T47D (cell line): ENCODE data around the gene WBP1.
A peak's percentile ranks its signal among the peaks of the same experiment; 100 is the strongest.

Source experiments
- DNase-seq, 2 experiments: peaks; one replicate each; pipeline versions ENCODE4 v3.0.0 to v3.0.0-alpha.2; 2011 to 2012; ENCODE audit warnings: low read depth in 1 of 2, low spot score in 1 of 2
- JUND ChIP-seq: IDR thresholded peaks from 2 replicates; pipeline ENCODE4 v1.6.1; 2012; ENCODE audit warnings: low read depth
- in situ Hi-C: cut with HindIII; loops from 2 replicates; pipeline ENCODE4 v1.10.0; 2016; ENCODE audit warnings: low sequenced_read_pairs, low pct_unique_long_range_greater_than_20kb

Gene WBP1

DNA sequence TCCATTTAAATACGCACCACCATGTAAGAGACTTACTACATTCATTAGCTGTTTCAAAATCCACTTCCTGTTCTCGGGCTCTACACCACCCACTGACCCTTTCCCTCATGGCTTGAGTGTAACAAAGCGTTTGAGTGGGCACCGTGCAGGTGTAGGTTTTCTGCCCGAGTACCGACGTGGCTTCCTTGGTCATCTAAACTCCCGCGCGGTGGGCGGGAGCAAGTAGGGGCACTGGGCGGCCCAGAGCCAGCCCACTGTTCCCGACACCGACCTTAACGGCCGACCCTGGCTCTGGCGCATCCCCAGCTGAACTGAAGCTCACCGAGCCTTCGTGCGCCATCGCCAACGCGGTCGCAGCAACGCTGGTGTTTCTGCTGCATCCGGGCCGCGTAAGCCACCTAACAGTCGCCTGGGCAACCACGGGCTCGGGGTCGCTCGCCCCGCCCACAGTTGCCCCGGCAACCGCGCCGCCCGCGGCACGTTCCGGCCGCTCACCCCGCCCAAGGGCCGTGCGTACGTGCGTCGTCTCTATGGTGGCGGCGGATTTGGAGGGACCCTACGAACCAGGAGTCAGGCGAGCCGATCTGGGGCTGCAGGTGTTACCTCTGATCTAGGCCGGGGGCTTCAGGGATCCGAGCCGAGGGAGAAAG, 36.9 kb upstream of the WBP1 start, which contains the start of the genes C2orf81 and WDR54:
TSS of gene C2orf81 (minus strand) at position 399 of the 650 bp plus-strand sequence. CDS start at position 340, 59 bp downstream.
TSS of gene WDR54 (plus strand) at position 510 of the 650 bp plus-strand sequence. CDS start 424 bp downstream, outside the sequence.
- in situ Hi-C loops = no loop called here
- DNase-seq = peak; percentile 76 to 78

DNA sequence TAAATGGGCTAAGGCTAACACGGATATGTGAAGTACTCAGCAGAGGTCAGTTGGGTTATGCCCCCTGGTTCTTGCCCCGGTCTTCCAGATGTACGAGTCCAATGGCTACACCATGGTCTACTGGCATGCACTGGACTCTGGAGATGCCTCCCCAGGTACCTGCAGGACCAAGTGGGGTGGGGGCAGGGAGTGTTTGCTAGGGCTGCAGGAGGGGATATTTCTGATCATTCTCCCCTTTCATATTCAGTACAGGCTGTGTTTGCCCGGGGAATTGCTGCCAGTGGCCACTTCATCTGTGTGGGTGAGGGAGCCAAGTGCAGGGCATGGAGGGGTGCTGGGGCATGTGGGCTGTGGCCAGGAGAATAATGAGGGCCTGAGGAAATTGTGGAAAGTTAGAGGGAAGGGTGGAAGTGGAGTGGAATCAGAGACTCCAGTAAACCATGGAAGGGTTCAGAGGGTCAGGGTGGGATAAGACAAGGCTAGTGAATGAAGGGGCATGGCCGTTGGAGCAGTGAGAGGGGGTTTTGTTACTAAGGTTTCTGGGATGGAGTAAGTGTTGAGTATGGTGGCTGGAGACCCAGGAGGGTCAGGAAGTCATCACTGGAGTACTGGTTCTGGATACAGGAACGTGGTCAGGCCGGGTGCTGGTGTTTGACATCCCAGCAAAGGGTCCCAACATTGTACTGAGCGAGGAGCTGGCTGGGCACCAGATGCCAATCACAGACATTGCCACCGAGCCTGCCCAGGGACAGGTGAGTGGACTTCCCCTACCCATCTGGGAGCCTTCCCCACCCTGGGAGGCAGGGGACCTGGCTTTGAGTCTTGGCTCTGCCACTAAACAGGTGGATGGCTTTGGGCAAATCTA, 34.8 kb upstream of the WBP1 start:
- TF ChIP-seq JUND = no peak
- no peak for DNase-seq
- in situ Hi-C loops = no loop called here

More for the DNA sequence above, 36.9 kb upstream of the WBP1 start, which contains the start of the genes C2orf81 and WDR54:
- TF ChIP-seq JUND = no peak

DNA sequence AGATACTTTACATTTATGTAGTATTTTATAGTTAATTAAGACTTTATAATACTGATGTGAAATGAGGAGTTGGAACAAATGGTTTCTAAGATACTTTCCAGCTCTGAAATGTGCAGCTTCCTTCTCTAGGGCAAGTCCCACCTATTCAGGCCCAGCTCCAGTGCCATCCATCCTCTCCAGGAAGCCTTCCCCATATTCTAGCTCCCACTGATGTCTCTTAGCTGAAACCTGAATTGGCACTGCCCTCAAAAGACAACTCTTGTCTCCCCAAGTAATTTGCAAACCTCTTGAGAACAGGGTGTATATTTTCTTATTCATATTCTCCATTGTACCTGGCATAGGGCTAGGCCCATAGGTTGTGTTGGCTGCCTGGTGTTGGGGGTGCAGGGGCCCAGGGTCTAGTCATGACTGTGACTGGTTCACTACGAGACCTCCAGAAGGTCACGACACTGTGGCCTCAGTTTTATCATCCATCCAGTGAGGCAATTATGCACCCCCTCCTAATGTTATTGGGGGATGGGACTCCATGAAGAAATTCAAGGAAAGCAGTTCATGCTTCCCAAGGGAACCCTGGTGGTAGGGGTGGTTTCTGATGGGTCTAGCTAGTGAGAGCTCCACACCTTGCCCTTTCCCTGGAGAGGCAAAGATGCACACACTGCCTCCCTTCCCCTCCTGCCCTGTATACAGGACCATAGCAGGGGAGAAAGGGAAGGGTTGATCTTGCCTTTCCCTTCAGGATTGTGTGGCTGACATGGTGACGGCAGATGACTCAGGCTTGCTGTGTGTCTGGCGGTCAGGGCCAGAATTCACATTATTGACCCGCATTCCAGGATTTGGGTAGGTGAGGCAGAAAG, 33.9 kb upstream of the WBP1 start:
- in situ Hi-C loops = no loop called here
- TF ChIP-seq JUND = no peak
- DNase-seq = no peak

DNA sequence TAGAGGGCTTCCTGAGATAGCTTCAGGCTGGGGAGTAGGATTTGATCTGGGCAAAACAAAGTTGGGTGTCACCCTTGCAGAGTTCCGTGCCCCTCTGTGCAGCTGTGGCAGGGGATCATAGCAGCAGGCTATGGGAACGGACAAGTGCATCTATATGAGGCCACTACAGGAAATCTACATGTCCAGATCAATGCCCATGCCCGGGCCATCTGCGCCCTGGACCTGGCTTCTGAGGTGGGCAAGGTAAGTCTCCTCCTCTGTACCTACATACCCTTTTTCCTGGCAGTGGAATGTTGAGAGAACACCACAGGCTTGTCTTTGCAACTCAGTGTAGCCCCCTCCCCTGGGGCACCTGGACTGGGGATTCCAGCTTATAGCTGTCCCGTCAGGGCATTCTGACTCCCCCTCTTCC, 33.2 kb upstream of the WBP1 start:
- no peak for DNase-seq
- no peak for TF ChIP-seq JUND
- in situ Hi-C loops = no loop called here

DNA sequence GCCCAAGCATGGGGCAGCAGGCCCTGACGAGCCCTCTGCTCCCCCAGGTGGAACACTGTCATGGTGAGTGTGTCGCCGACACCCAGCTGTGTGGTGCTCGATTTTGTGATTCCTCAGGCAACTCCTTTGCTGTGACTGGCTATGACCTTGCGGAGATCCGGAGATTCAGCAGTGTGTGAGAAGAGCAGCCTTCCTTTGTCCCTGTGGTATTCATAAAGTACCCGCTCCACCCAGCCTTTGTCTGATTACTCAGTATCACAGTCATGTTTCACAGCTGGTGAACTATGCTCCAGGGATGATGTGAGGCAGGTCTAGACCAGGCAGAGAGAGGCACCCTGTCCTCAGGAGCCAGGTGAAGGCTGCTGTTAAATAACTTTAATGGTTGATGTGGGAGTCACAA, 32.7 kb upstream of the WBP1 start:
- DNase-seq = no peak
- in situ Hi-C loops = no loop called here
- TF ChIP-seq JUND = no peak

DNA sequence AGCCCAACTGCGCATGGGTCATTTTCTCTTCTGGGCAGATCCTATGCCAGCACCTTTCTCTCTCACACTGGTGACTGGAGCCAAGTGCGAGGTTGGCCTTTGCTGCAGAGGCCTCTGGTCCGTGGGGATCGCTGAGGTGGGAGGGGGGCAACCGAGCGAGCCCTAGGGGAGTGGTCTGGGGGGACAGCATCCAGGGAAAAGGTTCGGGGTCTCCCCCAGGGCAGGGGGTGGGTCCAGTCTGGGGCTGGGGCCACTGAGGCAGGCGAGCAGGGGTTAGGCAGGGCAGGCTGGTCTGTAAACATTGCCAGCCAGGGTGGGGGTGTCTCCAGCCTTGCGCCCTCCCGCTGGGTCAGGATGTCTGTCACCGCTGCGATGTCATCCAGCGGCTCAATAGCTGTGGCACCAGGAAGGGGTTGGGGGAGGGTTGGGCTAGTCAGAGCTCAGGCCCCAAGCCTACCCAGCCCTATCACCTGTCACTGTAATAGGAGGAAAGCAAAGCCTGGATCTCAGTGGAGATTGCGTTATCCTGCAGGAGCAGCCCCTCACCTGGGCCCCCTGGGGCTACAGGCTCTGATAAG, 32.0 kb upstream of the WBP1 start:
- TF ChIP-seq JUND = no peak
- in situ Hi-C loops = no loop called here
- DNase-seq = no peak

DNA sequence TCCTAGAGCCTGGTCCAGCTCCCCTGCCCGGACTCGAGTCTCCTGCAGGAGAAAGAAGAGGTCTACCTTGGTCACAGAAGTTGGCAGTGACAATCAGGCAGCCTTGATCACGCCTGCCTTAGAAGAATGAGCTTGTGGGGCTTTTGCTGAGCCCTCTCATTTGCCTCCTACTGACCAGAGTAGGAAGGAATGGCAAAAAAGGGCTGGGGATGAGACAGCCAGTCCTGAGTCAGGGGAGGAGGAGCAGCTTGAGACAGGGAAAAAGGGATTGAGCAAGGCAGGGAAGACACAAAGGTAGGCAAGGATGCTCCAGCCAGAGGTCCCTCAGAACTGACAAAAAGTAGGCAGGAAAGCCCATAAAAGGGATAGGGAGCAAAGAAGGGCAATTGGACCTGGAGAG, 30.7 kb upstream of the WBP1 start:
- in situ Hi-C loops = no loop called here
- TF ChIP-seq JUND = no peak
- no peak for DNase-seq

- in situ Hi-C loops = no loop called here
- DNase-seq = no peak
- TF ChIP-seq JUND = no peak
Observed at GRCh38 chr2:74428675-74429074, 29.6 kb upstream of the WBP1 start.

DNA sequence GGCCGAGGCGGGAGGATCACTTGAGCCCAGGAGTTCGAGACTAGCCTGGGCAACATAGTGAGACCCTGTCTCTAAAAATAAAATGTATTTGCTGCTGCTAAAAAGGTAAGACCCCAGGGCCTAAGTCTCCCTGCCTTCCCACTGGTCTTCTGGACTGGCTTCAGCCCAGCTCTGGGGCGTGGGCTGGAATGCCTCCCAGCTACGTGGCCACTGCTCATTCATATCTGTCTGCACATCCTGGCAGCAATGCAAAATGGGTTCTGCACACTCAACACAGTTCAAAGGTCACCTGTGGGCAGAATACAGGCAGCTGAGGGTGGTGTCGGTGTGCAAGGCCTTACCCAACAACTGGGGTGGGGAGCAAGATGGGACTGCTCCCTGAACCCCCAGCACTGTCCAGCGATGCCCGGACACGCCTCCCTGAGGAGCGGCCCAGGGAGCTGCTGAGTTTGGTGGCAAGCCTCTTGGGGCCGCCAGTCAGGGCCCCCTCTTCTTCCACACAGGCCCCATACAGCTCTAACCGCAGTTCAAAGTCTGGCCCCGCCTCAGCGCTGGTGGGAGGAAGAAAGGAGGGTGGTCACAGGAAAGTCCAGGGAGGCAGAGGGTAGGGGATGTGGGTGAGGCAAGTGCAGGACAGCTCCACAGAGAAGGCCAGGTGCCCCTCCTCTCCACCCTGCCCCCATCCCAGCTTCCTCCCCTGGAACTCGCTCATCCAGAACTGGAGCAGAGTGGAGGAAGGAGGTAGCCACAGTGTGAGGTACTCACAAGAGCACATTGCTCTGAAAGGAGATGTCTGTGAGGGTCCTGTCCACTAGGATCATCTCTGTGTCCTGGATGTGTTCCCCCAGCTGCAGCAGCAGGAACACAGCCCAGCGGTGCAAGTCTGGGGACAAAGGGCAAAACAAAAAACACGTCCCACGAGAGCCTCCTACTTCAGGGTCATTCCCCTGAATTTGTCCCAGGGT, 28.5 kb upstream of the WBP1 start:
- DNase-seq = no peak
- TF ChIP-seq JUND = no peak
- in situ Hi-C loops = no loop called here

GRCh38 chr2:74430502-74430901, 27.7 kb upstream of the WBP1 start:
- in situ Hi-C loops = no loop called here
- TF ChIP-seq JUND = no peak
- DNase-seq = no peak

- DNase-seq = no peak
- no peak for TF ChIP-seq JUND
- in situ Hi-C loops = no loop called here
Observed at GRCh38 chr2:74436111-74436805, 22.0 kb upstream of the WBP1 start.
